Endothelial cell of umbilical vein (primary cell): ENCODE results near the gene DNAH1. TPM values are rescaled to one million over a fixed set of nuclear protein-coding genes. Genes with fewer than 3 reads are reported as not detected.

Experiments
- BruUV-seq: library from RNA; stranded (reverse); fragments of 400-500 nt; replicated peaks from 2 replicates; lab custom pipeline; 2021; lab: Mats Ljungman, UMichigan
- CTCF ChIA-PET: fragments of 300-600, 350-600 bp; sonication (Branson Sonifier 250); formaldehyde crosslinking; loops from one replicate; lab custom pipeline; 2021; ENCODE audit warnings: antibody characterized with exemption, inconsistent platforms; lab: Charles Lee
- POLR2A ChIA-PET: fragments of 300-600, 350-600 bp; sonication (Branson Sonifier 250); formaldehyde crosslinking; loops from one replicate; lab custom pipeline; 2021; ENCODE audit warnings: antibody characterized with exemption, inconsistent platforms; lab: Charles Lee
- DNase-seq: peaks from one replicate; pipeline ENCODE4 v3.0.0-alpha.2; 2011; ENCODE audit warnings: low read depth, low spot score
- FAIRE-seq: peaks from 2 replicates; lab custom pipeline; 2011; peaks lifted over from hg19 to GRCh38; lab: Jason Lieb, UNC
- H2AFZ ChIP-seq: 2 replicates; pipeline ENCODE4 v1.6.0; 2012; ENCODE audit warnings: low read depth, low read length, control low read depth, inconsistent platforms
- H3K27ac ChIP-seq: 2 replicates; pipeline ENCODE4 v1.5.1; 2011; ENCODE audit warnings: low read depth, mild to moderate bottlenecking, control low read depth, low read length, moderate library complexity; ENCODE audit not compliant: insufficient read depth
- H3K27me3 ChIP-seq, 2 experiments: 2 replicates each; pipeline versions ENCODE4 v1.6.0 to v1.6.1; 2011; ENCODE audit warnings: low read length in 2 of 2, mixed read lengths in 1 of 2; ENCODE audit not compliant: control insufficient read depth in 2 of 2, insufficient read depth in 2 of 2
- H3K36me3 ChIP-seq, 2 experiments: 2 replicates in 1 of 2; 3 replicates in 1 of 2; pipeline ENCODE4 v1.5.1; 2011; ENCODE audit warnings: low read length in 2 of 2, mild to moderate bottlenecking in 1 of 2, moderate library complexity in 1 of 2; ENCODE audit not compliant: control insufficient read depth in 2 of 2, insufficient read depth in 2 of 2; ENCODE audit errors: extremely low read depth in 1 of 2
- H3K4me1 ChIP-seq: 3 replicates; pipeline ENCODE4 v1.5.1; 2011; ENCODE audit warnings: mild to moderate bottlenecking, low read length; ENCODE audit not compliant: control insufficient read depth, insufficient read depth; ENCODE audit errors: extremely low read depth
- H3K4me2 ChIP-seq: 2 replicates; pipeline ENCODE4 v1.6.1; 2011; ENCODE audit warnings: low read length, control low read depth, mixed read lengths; ENCODE audit not compliant: insufficient read depth
- H3K4me3 ChIP-seq, 3 experiments: fragments of 200-600 bp in 1 of 3; sonication (generic), shearing (Covaris generic) in 1 of 3; replicated peaks in 1 of 3; 2 replicates each; pipeline ENCODE4 v1.5.1; 2011 to 2016; ENCODE audit warnings: control low read depth in 3 of 3, low read length in 3 of 3, mild to moderate bottlenecking in 2 of 3, inconsistent platforms in 1 of 3, low read depth in 1 of 3, moderate library complexity in 1 of 3; ENCODE audit not compliant: insufficient read depth in 1 of 3
- H3K79me2 ChIP-seq: 2 replicates; pipeline ENCODE4 v1.6.0; 2012; ENCODE audit warnings: low read length, inconsistent platforms; ENCODE audit not compliant: control insufficient read depth, insufficient read depth
- H3K9ac ChIP-seq: replicated peaks from 2 replicates; pipeline ENCODE3; 2011; ENCODE audit warnings: low read length, control low read depth; ENCODE audit not compliant: insufficient read depth; ENCODE audit errors: extremely low read depth
- H3K9me1 ChIP-seq: replicated peaks from 3 replicates; pipeline ENCODE4 v1.6.0; 2011; ENCODE audit warnings: mild to moderate bottlenecking, low read length; ENCODE audit not compliant: control insufficient read depth, insufficient read depth; ENCODE audit errors: extremely low read depth
- H3K9me3 ChIP-seq: replicated peaks from 2 replicates; pipeline ENCODE4 v1.5.1; 2012; ENCODE audit warnings: low read length, inconsistent platforms; ENCODE audit not compliant: control insufficient read depth, insufficient read depth
- H4K20me1 ChIP-seq: replicated peaks from 2 replicates; pipeline ENCODE3; 2011; ENCODE audit warnings: mild to moderate bottlenecking, low read length; ENCODE audit not compliant: control insufficient read depth, insufficient read depth; ENCODE audit errors: extremely low read depth
- CTCF ChIP-seq, 2 donors: IDR thresholded peaks; 1 replicate in 1 of 2; 2 replicates in 1 of 2; pipeline ENCODE4 v1.5.1; 2011; ENCODE audit warnings: low read length in 2 of 2, mild to moderate bottlenecking in 2 of 2, moderate library complexity in 2 of 2, control low read depth in 1 of 2, inconsistent platforms in 1 of 2, low read depth in 1 of 2; ENCODE audit not compliant: insufficient read depth in 1 of 2; ENCODE audit errors: extremely low read depth in 1 of 2
- EZH2 ChIP-seq: IDR thresholded peaks from 2 replicates; pipeline ENCODE4 v1.6.1; 2012; ENCODE audit warnings: borderline replicate concordance, low read depth, mild to moderate bottlenecking, moderate library complexity, low read length, inconsistent platforms; ENCODE audit not compliant: severe bottlenecking
- FOS ChIP-seq: IDR thresholded peaks from 2 replicates; pipeline ENCODE4 v1.6.1; 2011; ENCODE audit warnings: mild to moderate bottlenecking, low read length, moderate library complexity, borderline replicate concordance; ENCODE audit not compliant: insufficient read depth
- GATA2 ChIP-seq: IDR thresholded peaks from 2 replicates; pipeline ENCODE4 v1.7.0; 2011; ENCODE audit warnings: low read depth, mild to moderate bottlenecking, moderate library complexity, mixed read lengths, low read length; ENCODE audit not compliant: insufficient read length, insufficient read depth
- JUN ChIP-seq: IDR thresholded peaks from 2 replicates; pipeline ENCODE4 v1.6.1; 2011; ENCODE audit warnings: borderline replicate concordance, low read depth; ENCODE audit not compliant: insufficient read length, insufficient read depth
- MAX ChIP-seq: IDR thresholded peaks from 2 replicates; pipeline ENCODE4 v1.6.1; 2011; ENCODE audit not compliant: insufficient read depth, insufficient read length
- MYC ChIP-seq: IDR thresholded peaks from one replicate; pipeline ENCODE4 v1.6.1; 2011; ENCODE audit warnings: mild to moderate bottlenecking, low read depth, low read length
- POLR2A ChIP-seq: IDR thresholded peaks from 2 replicates; pipeline ENCODE4 v1.6.1; 2012; ENCODE audit warnings: low read depth, mild to moderate bottlenecking, control low read depth, low read length
- POLR2AphosphoS5 ChIP-seq: IDR thresholded peaks from 2 replicates; pipeline ENCODE4 v1.6.1; 2012; ENCODE audit warnings: low read depth, mild to moderate bottlenecking, control low read depth, low read length, moderate library complexity; ENCODE audit not compliant: insufficient read depth
- dilution Hi-C: fragments of 300-500 bp; cut with MboI; formaldehyde crosslinking; loops from one replicate; pipeline ENCODE4 v1.15.0; 2019; ENCODE audit warnings: low sequenced_read_pairs; ENCODE audit not compliant: extremely low pct_ligation_motif_present
- intact Hi-C: fragments of 100-400 bp; cut with micrococcal nuclease; formaldehyde crosslinking; loops from one replicate; pipeline ENCODE4 v1.10.0; 2022
- polyA plus RNA-seq, 4 experiments: library from polyadenylated mRNA; depleted of rRNA in 3 of 4; stranded (reverse) in 3 of 4; unstranded in 1 of 4; fragments of >200 nt; gene quantifications; 2 replicates each; pipeline versions ENCODE4 v1.2.1 to v1.2.3, GENCODE V29; 2011 to 2012; ENCODE audit warnings: missing spikeins in 1 of 4
- total RNA-seq: library from RNA; stranded (reverse); gene quantifications from 2 replicates; pipeline ENCODE4 v1.2.3, GENCODE V29; 2021

DNAH1 gene
- total and polyA plus RNA-seq, 2 donors (not counting 3 experiments of a cell fraction or from before 2014, with no cell fraction given): 5.8 to 6.0 TPM

GRCh38 chr3:52289338-52289746 lies 26.8 kb upstream of the DNAH1 start:
- Histone ChIP-seq H2AFZ (no peak overlapping the region), H4K20me1 (no peaks in the 10 kb centered on the region), H3K27ac (no peak overlapping the region), H3K9me3 (no peaks in the 10 kb centered on the region), H3K79me2 (peaks cover 5% of the 10 kb centered on the region), H3K4me1 (peaks cover 10% of the 10 kb centered on the region), H3K4me2 (no peak overlapping the region), H3K9me1 (no peaks in the 10 kb centered on the region), H3K4me3 (no peak overlapping the region), H3K36me3 (peaks cover 0 to 23% of the 10 kb centered on the region in 2 experiments), H3K27me3 (no peaks in the 10 kb centered on the region), H3K9ac (no peak overlapping the region)
- ChIA-PET POLR2A (interaction anchor here (0.6 kb wide), 1 partner anchor 41 kb away, joined by 6 read pairs; no protein-coding TSS in a partner anchor), CTCF (interaction anchor here (1.0 to 8.2 kb wide), 5 partner anchors 11 to 96 kb away, joined by 3 to 107 read pairs (median 4); no protein-coding TSS in a partner anchor)
- BruUV-seq: no TSS peak
- DNase-seq (no peak), FAIRE-seq (no peak)
- intact Hi-C loops: loop anchor here (2.0 kb wide), 1 partner anchor 51 kb away; the partner anchor contains the start of gene TWF2
- TF ChIP-seq MAX (no peak), MYC (no peak), POLR2A (no peak), POLR2AphosphoS5 (no peak), GATA2 (no peak), JUN (no peak), EZH2 (no peak), CTCF (IDR thresholded peaks at IDR 0.05; ENCODE audit: extremely low read depth in 1 of 2, insufficient read depth in 1 of 2, low read depth in 1 of 2, low read length in 2 of 2) (no peak), FOS (no peak)
- dilution Hi-C loops: no loop called here
